Activated B cell treated with CpG ODN at 0.5 μM for 24 hours (primary cell): ENCODE data around the gene METAP1. TPM values are rescaled to one million over a fixed set of nuclear protein-coding genes. Genes with fewer than 3 reads are reported as not detected.

ENCODE experiments used
- ATAC-seq: fragments of 200-7000 bp; cut with Tn5 transposase; one replicate; pipeline ENCODE4 v1.10.0; 2021; ENCODE audit warnings: low read depth, mild to moderate bottlenecking, moderate library complexity
- CTCF ChIA-PET: fragments of 350-600 bp; sonication (Branson Sonifier 250); formaldehyde crosslinking; loops from one replicate; lab custom pipeline; 2021; ENCODE audit warnings: antibody characterized with exemption; lab: Charles Lee
- POLR2A ChIA-PET: fragments of 350-600 bp; sonication (Branson Sonifier 250); formaldehyde crosslinking; loops from one replicate; lab custom pipeline; 2021; ENCODE audit warnings: antibody characterized with exemption; lab: Charles Lee
- DNase-seq: peaks from one replicate; pipeline ENCODE4 v3.0.0; 2022
- H3K27ac Mint-ChIP-seq: one replicate; pipeline ENCODE4 v1.8.0; 2020; ENCODE audit warnings: mixed read lengths
- H3K27me3 Mint-ChIP-seq: one replicate; pipeline ENCODE4 v1.8.0; 2021; ENCODE audit warnings: mixed read lengths
- H3K36me3 Mint-ChIP-seq: one replicate; pipeline ENCODE4 v1.8.0; 2021; ENCODE audit warnings: low read depth, mixed read lengths
- H3K4me1 Mint-ChIP-seq: one replicate; pipeline ENCODE4 v1.8.0; 2021; ENCODE audit warnings: mixed read lengths
- H3K4me3 Mint-ChIP-seq: one replicate; pipeline ENCODE4 v1.8.0; 2020; ENCODE audit warnings: mild to moderate bottlenecking, mixed read lengths
- H3K9me3 Mint-ChIP-seq: one replicate; pipeline ENCODE4 v1.8.0; 2020; ENCODE audit warnings: mixed read lengths
- intact Hi-C: fragments of 100-400 bp; cut with micrococcal nuclease; formaldehyde crosslinking; loops from one replicate; pipeline ENCODE4 v1.15.1; 2024
- total RNA-seq: library from RNA; stranded (reverse); gene quantifications from 2 replicates; pipeline ENCODE4 v1.2.3, GENCODE V29; 2022
- TF ChIP-seq, protein P1 (sequence below): fragments of 200-600 bp; IDR thresholded peaks from one replicate; pipeline ENCODE4 v1.8.0; 2022; ENCODE audit warnings: antibody characterized with exemption, mild to moderate bottlenecking

The METAP1 gene
- total RNA-seq, 1 donor from 2014 or later, result 38.6 TPM

DNA sequence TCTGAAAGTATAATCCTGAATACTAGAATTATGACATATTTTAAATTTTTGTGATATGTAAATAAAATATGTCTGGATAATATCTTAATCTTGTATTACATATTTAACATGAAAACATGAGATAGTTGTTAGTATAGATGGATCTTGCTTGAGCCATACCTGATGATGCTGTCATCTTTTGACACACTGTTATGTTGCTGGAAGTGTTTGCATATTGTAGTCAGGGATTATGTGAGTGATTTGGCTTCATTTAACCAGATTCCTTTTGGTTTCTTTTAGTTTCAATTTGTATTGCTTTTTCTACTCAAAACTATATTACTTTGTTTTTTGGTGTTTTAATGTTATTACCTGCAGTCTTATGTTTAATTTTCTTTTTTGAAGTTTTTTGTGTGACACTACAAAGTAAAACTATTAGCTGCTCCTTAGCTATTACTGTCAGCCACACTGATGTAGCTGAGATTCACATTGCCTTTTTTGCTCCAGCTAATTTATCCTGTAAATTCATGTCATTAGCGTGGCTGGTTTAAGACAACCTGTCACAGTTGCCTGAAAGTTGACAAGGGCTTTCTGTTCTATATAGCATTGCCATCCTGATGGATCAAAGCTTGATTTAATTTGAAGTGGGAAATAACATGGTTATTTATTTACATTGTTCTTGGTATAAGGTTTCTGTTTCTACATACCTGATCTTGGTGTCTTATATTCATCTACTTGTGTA lies 33.7 kb downstream of the METAP1 start:
- TF ChIP-seq, protein P1, sequence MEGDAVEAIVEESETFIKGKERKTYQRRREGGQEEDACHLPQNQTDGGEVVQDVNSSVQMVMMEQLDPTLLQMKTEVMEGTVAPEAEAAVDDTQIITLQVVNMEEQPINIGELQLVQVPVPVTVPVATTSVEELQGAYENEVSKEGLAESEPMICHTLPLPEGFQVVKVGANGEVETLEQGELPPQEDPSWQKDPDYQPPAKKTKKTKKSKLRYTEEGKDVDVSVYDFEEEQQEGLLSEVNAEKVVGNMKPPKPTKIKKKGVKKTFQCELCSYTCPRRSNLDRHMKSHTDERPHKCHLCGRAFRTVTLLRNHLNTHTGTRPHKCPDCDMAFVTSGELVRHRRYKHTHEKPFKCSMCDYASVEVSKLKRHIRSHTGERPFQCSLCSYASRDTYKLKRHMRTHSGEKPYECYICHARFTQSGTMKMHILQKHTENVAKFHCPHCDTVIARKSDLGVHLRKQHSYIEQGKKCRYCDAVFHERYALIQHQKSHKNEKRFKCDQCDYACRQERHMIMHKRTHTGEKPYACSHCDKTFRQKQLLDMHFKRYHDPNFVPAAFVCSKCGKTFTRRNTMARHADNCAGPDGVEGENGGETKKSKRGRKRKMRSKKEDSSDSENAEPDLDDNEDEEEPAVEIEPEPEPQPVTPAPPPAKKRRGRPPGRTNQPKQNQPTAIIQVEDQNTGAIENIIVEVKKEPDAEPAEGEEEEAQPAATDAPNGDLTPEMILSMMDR, result no peak
- peaks cover 26% of the 10 kb centered on the region for H3K36me3 Mint-ChIP-seq
- POLR2A ChIA-PET, result interaction anchor here (0.9 to 1.5 kb wide), 2 partner anchors 34 to 886 kb away, joined by 3 to 4 read pairs; partner anchors contain the start of genes METAP1 and STPG2
- no peak overlapping the region for H3K4me3 Mint-ChIP-seq
- CTCF ChIA-PET, result interaction anchor here (1.3 kb wide), 1 partner anchor 27 kb away, joined by 10 read pairs; no protein-coding TSS in a partner anchor
- DNase-seq (no peak), ATAC-seq (no peak)
- H3K9me3 Mint-ChIP-seq, result no peaks in the 10 kb centered on the region
- H3K27ac Mint-ChIP-seq, result peak overlapping the region; percentile 62
- H3K4me1 Mint-ChIP-seq, result peaks cover 55% of the 10 kb centered on the region
- intact Hi-C loops, result no loop called here
- no peaks in the 10 kb centered on the region for H3K27me3 Mint-ChIP-seq

- Mint-ChIP-seq H3K4me3 (peak overlapping the region; percentile 44), H3K9me3 (no peaks in the 10 kb centered on the region), H3K36me3 (peaks cover 30% of the 10 kb centered on the region), H3K4me1 (peaks cover 48% of the 10 kb centered on the region), H3K27ac (peak overlapping the region; percentile 62), H3K27me3 (no peaks in the 10 kb centered on the region)
- ATAC-seq, result no peak
- ChIA-PET CTCF (interaction anchor here (1.3 kb wide), 1 partner anchor 26 kb away, joined by 10 read pairs; no protein-coding TSS in a partner anchor), POLR2A (interaction anchor here (0.9 to 1.5 kb wide), 2 partner anchors 35 to 886 kb away, joined by 3 to 4 read pairs; partner anchors contain the start of genes METAP1 and STPG2)
- TF ChIP-seq, protein P1, result no peak
- DNase-seq, result no peak
- intact Hi-C loops, result no loop called here
Measured at GRCh38 chr4:99029852-99030251, 34.3 kb downstream of the METAP1 start.

- Mint-ChIP-seq H3K36me3 (peaks cover 57% of the 10 kb centered on the region), H3K4me1 (peaks cover 18% of the 10 kb centered on the region), H3K27me3 (no peaks in the 10 kb centered on the region), H3K4me3 (no peak overlapping the region), H3K9me3 (no peaks in the 10 kb centered on the region), H3K27ac (no peak overlapping the region)
- POLR2A ChIA-PET, result interaction anchor here (0.6 kb wide), 1 partner anchor 55 kb away, joined by 5 read pairs; the partner anchor contains the start of gene ADH5
- ATAC-seq (no peak), DNase-seq (no peak)
- intact Hi-C loops, result no loop called here
- TF ChIP-seq, protein P1, result no peak
- CTCF ChIA-PET, result interaction anchor here (0.8 to 1.3 kb wide), 2 partner anchors 22 to 39 kb away, joined by 3 to 5 read pairs; partner anchors contain the start of gene METAP1
Measured at GRCh38 chr4:99033956-99034355, 38.4 kb downstream of the METAP1 start.

- no peaks in the 10 kb centered on the region for H3K27me3 Mint-ChIP-seq
- no peak for ATAC-seq
- no peak overlapping the region for H3K4me3 Mint-ChIP-seq
- no peak overlapping the region for H3K27ac Mint-ChIP-seq
- H3K36me3 Mint-ChIP-seq, result peaks cover 54% of the 10 kb centered on the region
- TF ChIP-seq, protein P1, result no peak
- CTCF ChIA-PET, result interaction anchor here (1.7 kb wide), 1 partner anchor 18 kb away, joined by 7 read pairs; no protein-coding TSS in a partner anchor
- intact Hi-C loops, result no loop called here
- no peaks in the 10 kb centered on the region for H3K9me3 Mint-ChIP-seq
- peaks cover 1% of the 10 kb centered on the region for H3K4me1 Mint-ChIP-seq
- no peak for DNase-seq
- POLR2A ChIA-PET, result no interaction called here
Measured at GRCh38 chr4:99038213-99038612, 42.7 kb downstream of the METAP1 start.

GRCh38 chr4:99043346-99043745 lies 47.8 kb downstream of the METAP1 start:
- CTCF ChIA-PET, result interaction anchor here (1.4 kb wide), 1 partner anchor 13 kb away, joined by 6 read pairs; no protein-coding TSS in a partner anchor

More at GRCh38 chr4:99043346-99043745, 47.8 kb downstream of the METAP1 start:
- Mint-ChIP-seq H3K4me1 (peaks cover 8% of the 10 kb centered on the region), H3K27me3 (no peaks in the 10 kb centered on the region), H3K4me3 (no peak overlapping the region), H3K27ac (peak overlapping the region; percentile 57), H3K9me3 (no peaks in the 10 kb centered on the region), H3K36me3 (peaks cover 53% of the 10 kb centered on the region)
- TF ChIP-seq, protein P1, result no peak
- ATAC-seq (no peak), DNase-seq (no peak)
- intact Hi-C loops, result no loop called here
- POLR2A ChIA-PET, result interaction anchor here (0.7 kb wide), 1 partner anchor 48 kb away, joined by 3 read pairs; the partner anchor contains the start of gene METAP1
